ENCODE measurements around the gene SELENOS. TPM values are rescaled to one million over a fixed set of nuclear protein-coding genes. Genes with fewer than 3 reads are reported as not detected.

The SELENOS gene
- total RNA-seq, 1 donor from 2014 or later = 24.5 TPM

GRCh38 chr15:101320501-101321052 is 43.3 kb upstream of the SELENOS start:
- peak; percentile 73 for ATAC-seq (ENCODE audit: low read depth)
- Mint-ChIP-seq H3K4me1 (peaks cover 12% of the 10 kb centered on the region), H3K9me3 (no peaks in the 10 kb centered on the region), H3K27ac (no peak overlapping the region), H3K36me3 (ENCODE audit: low read depth) (no peaks in the 10 kb centered on the region), H3K27me3 (peaks cover 35% of the 10 kb centered on the region), H3K4me3 (peak overlapping the region; percentile 66)
- TF ChIP-seq, protein P1, sequence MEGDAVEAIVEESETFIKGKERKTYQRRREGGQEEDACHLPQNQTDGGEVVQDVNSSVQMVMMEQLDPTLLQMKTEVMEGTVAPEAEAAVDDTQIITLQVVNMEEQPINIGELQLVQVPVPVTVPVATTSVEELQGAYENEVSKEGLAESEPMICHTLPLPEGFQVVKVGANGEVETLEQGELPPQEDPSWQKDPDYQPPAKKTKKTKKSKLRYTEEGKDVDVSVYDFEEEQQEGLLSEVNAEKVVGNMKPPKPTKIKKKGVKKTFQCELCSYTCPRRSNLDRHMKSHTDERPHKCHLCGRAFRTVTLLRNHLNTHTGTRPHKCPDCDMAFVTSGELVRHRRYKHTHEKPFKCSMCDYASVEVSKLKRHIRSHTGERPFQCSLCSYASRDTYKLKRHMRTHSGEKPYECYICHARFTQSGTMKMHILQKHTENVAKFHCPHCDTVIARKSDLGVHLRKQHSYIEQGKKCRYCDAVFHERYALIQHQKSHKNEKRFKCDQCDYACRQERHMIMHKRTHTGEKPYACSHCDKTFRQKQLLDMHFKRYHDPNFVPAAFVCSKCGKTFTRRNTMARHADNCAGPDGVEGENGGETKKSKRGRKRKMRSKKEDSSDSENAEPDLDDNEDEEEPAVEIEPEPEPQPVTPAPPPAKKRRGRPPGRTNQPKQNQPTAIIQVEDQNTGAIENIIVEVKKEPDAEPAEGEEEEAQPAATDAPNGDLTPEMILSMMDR (IDR thresholded peaks at IDR 0.05) = no peak
- DNase-seq = no peak
- ChIA-PET POLR2A (interaction anchor here (1.2 kb wide), 1 partner anchor 25 kb away, joined by 3 read pairs; the partner anchor contains the start of gene SNRPA1), CTCF (interaction anchor here (1.4 to 1.5 kb wide), 2 partner anchors 182 to 321 kb away, joined by 3 to 6 read pairs; no protein-coding TSS in a partner anchor)
- intact Hi-C loops (cut with micrococcal nuclease) = loop anchor here (2.0 kb wide), 1 partner anchor 20 kb away; no protein-coding TSS in a partner anchor

- Mint-ChIP-seq H3K27ac (no peak overlapping the region), H3K36me3 (ENCODE audit: low read depth) (no peaks in the 10 kb centered on the region), H3K9me3 (no peaks in the 10 kb centered on the region), H3K4me1 (peaks cover 12% of the 10 kb centered on the region), H3K27me3 (peaks cover 31% of the 10 kb centered on the region), H3K4me3 (no peak overlapping the region)
- CTCF ChIA-PET = no interaction called here
- ATAC-seq (ENCODE audit: low read depth) (no peak), DNase-seq (no peak)
- TF ChIP-seq, protein P1 (IDR thresholded peaks at IDR 0.05) = no peak
- POLR2A ChIA-PET = no interaction called here
- intact Hi-C loops (cut with micrococcal nuclease) = no loop called here
Observed at GRCh38 chr15:101318839-101319238, 41.6 kb upstream of the SELENOS start.

DNA sequence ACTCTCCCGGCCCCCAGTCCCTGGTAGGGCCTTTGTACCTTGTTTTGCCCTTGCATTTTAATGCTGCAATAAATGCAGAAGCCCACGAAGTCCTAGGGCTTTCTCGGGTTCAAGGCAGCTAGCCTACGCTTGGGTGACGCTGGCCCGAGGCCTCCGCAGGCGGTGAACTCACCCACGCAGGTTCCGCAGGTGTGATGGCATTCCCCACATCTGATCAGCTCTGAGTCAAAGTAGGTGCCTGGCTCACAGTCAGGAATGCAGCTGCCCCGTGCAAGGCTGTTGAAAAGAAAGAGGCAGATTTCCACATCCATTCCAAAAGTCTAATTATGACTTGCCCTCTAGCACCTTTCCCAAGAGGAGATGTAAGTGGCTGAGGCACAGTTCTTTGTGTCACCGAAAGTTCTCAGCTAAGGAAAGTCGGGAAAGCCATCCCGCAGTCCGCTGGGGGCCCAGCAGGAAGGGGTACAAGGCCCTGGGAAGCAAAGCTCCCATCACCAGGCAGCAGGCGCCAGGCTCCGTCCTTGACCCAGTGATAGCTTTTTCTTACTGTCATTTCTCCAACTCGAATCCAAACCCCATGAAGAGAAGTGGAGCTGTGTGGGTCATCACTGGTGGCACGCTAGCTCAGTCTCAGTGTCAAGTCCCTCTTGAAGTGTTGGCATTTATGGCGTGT is 41.0 kb upstream of the SELENOS start:
- CTCF ChIA-PET = no interaction called here
- H3K27me3 Mint-ChIP-seq = peaks cover 31% of the 10 kb centered on the region
- ATAC-seq (ENCODE audit: low read depth) (no peak), DNase-seq (no peak)
- no peak overlapping the region for H3K27ac Mint-ChIP-seq
- POLR2A ChIA-PET = no interaction called here
- no peaks in the 10 kb centered on the region for H3K9me3 Mint-ChIP-seq
- intact Hi-C loops (cut with micrococcal nuclease) = no loop called here
- H3K36me3 Mint-ChIP-seq (ENCODE audit: low read depth) = no peaks in the 10 kb centered on the region
- H3K4me3 Mint-ChIP-seq = no peak overlapping the region
- H3K4me1 Mint-ChIP-seq = peaks cover 12% of the 10 kb centered on the region
- TF ChIP-seq, protein P1 (IDR thresholded peaks at IDR 0.05) = no peak

- CTCF ChIA-PET = no interaction called here
- peaks cover 12% of the 10 kb centered on the region for H3K4me1 Mint-ChIP-seq
- H3K27ac Mint-ChIP-seq = no peak overlapping the region
- intact Hi-C loops (cut with micrococcal nuclease) = no loop called here
- DNase-seq = no peak
- no peaks in the 10 kb centered on the region for H3K9me3 Mint-ChIP-seq
- no peak overlapping the region for H3K4me3 Mint-ChIP-seq
- H3K36me3 Mint-ChIP-seq (ENCODE audit: low read depth) = no peaks in the 10 kb centered on the region
- H3K27me3 Mint-ChIP-seq = peaks cover 28% of the 10 kb centered on the region
- ATAC-seq (ENCODE audit: low read depth) = no peak
- POLR2A ChIA-PET = no interaction called here
- TF ChIP-seq, protein P1 (IDR thresholded peaks at IDR 0.05) = no peak
Observed at GRCh38 chr15:101317336-101317872, 40.1 kb upstream of the SELENOS start.

DNA sequence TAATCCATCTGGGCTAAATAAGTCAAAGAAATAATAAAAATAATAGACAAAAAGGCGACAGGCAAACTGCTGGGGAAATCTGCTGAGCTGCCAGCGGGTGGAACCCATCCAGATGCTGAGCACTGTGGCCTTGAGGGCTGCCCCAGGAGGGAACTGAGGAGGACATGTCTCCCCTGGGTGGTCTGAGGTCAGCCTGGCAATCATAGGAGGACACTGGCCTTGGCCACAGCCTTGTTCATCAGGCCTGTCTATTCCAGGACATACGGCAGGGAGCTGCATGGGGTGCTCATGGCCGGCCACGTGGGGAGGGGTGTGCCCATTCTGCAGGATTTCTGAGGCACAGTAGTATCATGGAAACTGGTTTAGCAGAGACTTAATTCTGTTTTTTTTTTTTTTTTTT is 39.2 kb upstream of the SELENOS start:
- ATAC-seq (ENCODE audit: low read depth) = no peak
- H3K27me3 Mint-ChIP-seq = peaks cover 30% of the 10 kb centered on the region

More for the DNA sequence above, 39.2 kb upstream of the SELENOS start:
- ChIA-PET POLR2A (no interaction called here), CTCF (no interaction called here)
- Mint-ChIP-seq H3K4me3 (no peak overlapping the region), H3K4me1 (peaks cover 12% of the 10 kb centered on the region), H3K9me3 (no peaks in the 10 kb centered on the region), H3K27ac (no peak overlapping the region), H3K36me3 (ENCODE audit: low read depth) (no peaks in the 10 kb centered on the region)
- intact Hi-C loops (cut with micrococcal nuclease) = no loop called here
- no peak for DNase-seq
- TF ChIP-seq, protein P1 (IDR thresholded peaks at IDR 0.05) = no peak
